Measurements from ENCODE around the gene PCDH9. TPM values are rescaled to one million over a fixed set of nuclear protein-coding genes. Genes with fewer than 3 reads are reported as not detected.
A peak's percentile ranks its signal among the peaks of the same experiment; 100 is the strongest.

Gene PCDH9
- total RNA-seq, 1 donor from 2014 or later = 29.7 TPM

GRCh38 chr13:67052550-67053490 lies 177.3 kb downstream of the PCDH9 start:
- no peak overlapping the region for H3K4me3 Mint-ChIP-seq
- H3K4me1 Mint-ChIP-seq = peaks cover 10% of the 10 kb centered on the region
- no peaks in the 10 kb centered on the region for H3K27me3 Mint-ChIP-seq (ENCODE audit: low read depth)
- no peak for DNase-seq (ENCODE audit: low spot score in 2 of 2, unreplicated experiment in 2 of 2)
- H3K36me3 Mint-ChIP-seq = no peaks in the 10 kb centered on the region
- no peak overlapping the region for H3K27ac Mint-ChIP-seq
- H3K9me3 Mint-ChIP-seq = no peaks in the 10 kb centered on the region
- TF ChIP-seq CTCF (IDR thresholded peaks at IDR 0.05; ENCODE audit: unreplicated experiment) = no peak

- DNase-seq (ENCODE audit: low spot score in 2 of 2, unreplicated experiment in 2 of 2) = no peak
- Mint-ChIP-seq H3K4me1 (peaks cover 19% of the 10 kb centered on the region), H3K9me3 (no peaks in the 10 kb centered on the region), H3K36me3 (no peaks in the 10 kb centered on the region), H3K27me3 (ENCODE audit: low read depth) (no peaks in the 10 kb centered on the region), H3K27ac (no peak overlapping the region), H3K4me3 (no peak overlapping the region)
- no peak for TF ChIP-seq CTCF (IDR thresholded peaks at IDR 0.05; ENCODE audit: unreplicated experiment)
Observed at GRCh38 chr13:67049744-67050143, 180.4 kb downstream of the PCDH9 start.

- Mint-ChIP-seq H3K4me3 (no peak overlapping the region), H3K27me3 (ENCODE audit: low read depth) (no peaks in the 10 kb centered on the region), H3K27ac (peak overlapping the region; percentile 63), H3K9me3 (no peaks in the 10 kb centered on the region), H3K36me3 (no peaks in the 10 kb centered on the region), H3K4me1 (peaks cover 19% of the 10 kb centered on the region)
- no peak for DNase-seq (ENCODE audit: low spot score in 2 of 2, unreplicated experiment in 2 of 2)
- no peak for TF ChIP-seq CTCF (IDR thresholded peaks at IDR 0.05; ENCODE audit: unreplicated experiment)
Observed at GRCh38 chr13:67048821-67049150, 181.3 kb downstream of the PCDH9 start.

- Mint-ChIP-seq H3K4me1 (peaks cover 19% of the 10 kb centered on the region), H3K36me3 (no peaks in the 10 kb centered on the region), H3K27ac (peak overlapping the region; percentile 63), H3K9me3 (peaks cover 1% of the 10 kb centered on the region), H3K27me3 (ENCODE audit: low read depth) (no peaks in the 10 kb centered on the region), H3K4me3 (no peak overlapping the region)
- DNase-seq (ENCODE audit: low spot score in 2 of 2, unreplicated experiment in 2 of 2) = no peak
- no peak for TF ChIP-seq CTCF (IDR thresholded peaks at IDR 0.05; ENCODE audit: unreplicated experiment)
Observed at GRCh38 chr13:67048084-67048820, 181.9 kb downstream of the PCDH9 start.

GRCh38 chr13:67045357-67045756 lies 184.8 kb downstream of the PCDH9 start:
- Mint-ChIP-seq H3K27ac (no peak overlapping the region), H3K36me3 (no peaks in the 10 kb centered on the region), H3K4me1 (peaks cover 19% of the 10 kb centered on the region), H3K4me3 (no peak overlapping the region), H3K9me3 (peaks cover 4% of the 10 kb centered on the region), H3K27me3 (ENCODE audit: low read depth) (no peaks in the 10 kb centered on the region)
- TF ChIP-seq CTCF (IDR thresholded peaks at IDR 0.05; ENCODE audit: unreplicated experiment) = no peak
- DNase-seq (ENCODE audit: low spot score in 2 of 2, unreplicated experiment in 2 of 2) = no peak
